GM12865 (cell line): ENCODE data around the gene RAB40B.

Experiments
- DNase-seq: peaks from one replicate; pipeline ENCODE4 v3.0.0; 2010; ENCODE audit warnings: low read depth
- H3K4me3 ChIP-seq: 2 replicates; pipeline ENCODE4 v1.5.1; 2011; ENCODE audit warnings: mild to moderate bottlenecking, low read depth, low read length, control low read depth
- CTCF ChIP-seq: IDR thresholded peaks from 2 replicates; pipeline ENCODE4 v1.5.1; 2011; ENCODE audit warnings: low read length, control low read depth, low read depth, inconsistent platforms; ENCODE audit not compliant: insufficient read depth; ENCODE audit errors: missing control alignments

RAB40B gene

GRCh38 chr17:82736511-82737185, 38.1 kb upstream of the RAB40B start:
- no peak for DNase-seq
- no peak for TF ChIP-seq CTCF
- no peak overlapping the region for H3K4me3 ChIP-seq

GRCh38 chr17:82734987-82735866, 36.7 kb upstream of the RAB40B start, which contains the start of gene FN3K:
Gene FN3K, plus strand, starts transcription at chr17:82735615. Its CDS starts 22 bp downstream, at chr17:82735637.
- H3K4me3 ChIP-seq, result no peak within 1 kb of the TSS
- no peak for TF ChIP-seq CTCF
- DNase-seq, result no peak

- TF ChIP-seq CTCF, result no peak
- no peak overlapping the region for H3K4me3 ChIP-seq
- no peak for DNase-seq
Observed at GRCh38 chr17:82732118-82732743, 33.7 kb upstream of the RAB40B start.

- no peak for DNase-seq
- no peak for TF ChIP-seq CTCF
- no peak overlapping the region for H3K4me3 ChIP-seq
Observed at GRCh38 chr17:82729479-82730260, 31.2 kb upstream of the RAB40B start.

GRCh38 chr17:82726427-82726826, 27.9 kb upstream of the RAB40B start:
- DNase-seq, result no peak
- no peak for TF ChIP-seq CTCF
- no peak overlapping the region for H3K4me3 ChIP-seq

GRCh38 chr17:82723169-82723807, 24.8 kb upstream of the RAB40B start:
- no peak for DNase-seq
- H3K4me3 ChIP-seq, result no peak overlapping the region
- no peak for TF ChIP-seq CTCF
